Heart right ventricle (tissue), 16 donors: ENCODE measurements around the gene MT1HL1. TPM values are rescaled to one million over a fixed set of nuclear protein-coding genes. Genes with fewer than 3 reads are reported as not detected.

Experiments
- ATAC-seq, 8 donors: fragments of 200-7000 bp; cut with Tn5 transposase; one replicate each; pipeline ENCODE4 v1.9.1; 2020; ENCODE audit warnings: mild to moderate bottlenecking in 8 of 8, moderate library complexity in 8 of 8, moderate number of reproducible peaks in 1 of 8
- DNase-seq, 2 donors: peaks; one replicate each; pipeline ENCODE4 v3.0.0-alpha.2; 2020
- H3K27ac ChIP-seq, 10 donors: fragments of 200-600 bp; sonication (generic) in 2 of 10; one replicate each; pipeline versions ENCODE4 v1.5.0 to v1.8.0; 2020 to 2022; ENCODE audit warnings: mild to moderate bottlenecking in 3 of 10
- H3K27me3 ChIP-seq, 7 donors: fragments of 200-600 bp; one replicate each; pipeline ENCODE4 v1.8.0; 2021 to 2022; ENCODE audit warnings: mild to moderate bottlenecking in 2 of 7
- H3K36me3 ChIP-seq, 9 donors: fragments of 200-600 bp; sonication (generic) in 1 of 9; one replicate each; pipeline versions ENCODE4 v1.5.0 to v1.8.0; 2020 to 2022; ENCODE audit warnings: mild to moderate bottlenecking in 2 of 9
- H3K4me1 ChIP-seq, 9 donors: fragments of 200-600 bp; sonication (generic) in 1 of 9; one replicate each; pipeline versions ENCODE4 v1.5.0 to v1.8.0; 2020 to 2022; ENCODE audit warnings: mild to moderate bottlenecking in 4 of 9
- H3K4me3 ChIP-seq, 10 donors: fragments of 200-600 bp; sonication (generic) in 2 of 10; one replicate each; pipeline versions ENCODE4 v1.5.0 to v1.8.0; 2020 to 2022; ENCODE audit warnings: mild to moderate bottlenecking in 7 of 10, moderate library complexity in 2 of 10
- H3K9me3 ChIP-seq, 11 donors: fragments of 200-600 bp in 10 of 11; sonication (generic) in 2 of 11; one replicate each; pipeline versions ENCODE4 v1.5.0 to v1.8.0; 2013 to 2022; ENCODE audit warnings: mild to moderate bottlenecking in 2 of 11, control low read depth in 1 of 11, moderate library complexity in 1 of 11
- WGBS, 2 donors: extraction: QIAGEN DNeasy Blood & Tissue Kit; methylation state at CpG; one replicate each; pipeline ENCODE4 v1.1.7; 2013; ENCODE audit warnings: inconsistent platforms in 1 of 2; 5-methylcytosine and 5-hydroxymethylcytosine counted together
- intact Hi-C, 10 donors: fragments of 100-400 bp; cut with DNase I; formaldehyde crosslinking; loops; one replicate each; pipeline versions ENCODE4 v1.11.1 to v1.14.2; 2022
- polyA plus RNA-seq, 2 donors: library from polyadenylated mRNA; stranded (reverse); fragments of 200-250 nt; gene quantifications; one replicate each; pipeline ENCODE4 v1.2.3, GENCODE V29; 2013
- total RNA-seq, 10 donors: library from RNA; stranded (reverse); fragmentation: NEBNext Ultra II Directional in 3 of 10; extraction: Animal tissue kit (Norgen Biotek cat#: 25700) in 3 of 10; gene quantifications; one replicate each; pipeline versions ENCODE4 v1.2.1 to v1.2.4, GENCODE V29; 2021 to 2023
- TF ChIP-seq, protein P1 (sequence below), 9 donors: fragments of 200-600 bp; sonication (generic) in 2 of 9; IDR thresholded peaks; one replicate each; pipeline versions ENCODE4 v1.5.0 to v1.8.0; 2021 to 2022; ENCODE audit warnings: antibody characterized with exemption in 9 of 9, mild to moderate bottlenecking in 5 of 9, moderate library complexity in 1 of 9
- donor health status: Arrhythmogenic right ventricular cardiomyopathy.
- donor health status: ischemic (EF 13 %, LVEDD 7.1; RV severe dilation, severe dysfunction).
- donor health status: healthy with polysubstance abuse.
- donor health status: DM: no; HTN: yes; CAD: no.
- donor health status: DM: no; HTN: no; CAD: no.
- donor health status: ischemic (EF 25% LVEDD 6.9; RV normal size, moderate dysfunction).
- donor health status: ischemic (EF 25% LVEDD 5.7; RV mildly dilated, moderate dysfunction).
- donor health status: healthy.
- donor health status: DM: yes; HTN: yes; CAD: no.
- donor health status: Ischemic cardiomyopathy.
- donor health status: ischemic (EF 35%, LVEDD 5.7; RV mildly dilated, moderate dysfunction).
- donor health status: nonischemic (EF 11% LVEDD 7.7; RV severe dilation, severe dysfunction).
- donor health status: DM: yes; HTN: yes; CAD: no.
- donor health status: PGD.
- donor health status: ischemic (EF 29% LVEDD 5.4; RV normal size, mild dysfunction).
- donor health status: nonischemic (EF 23%, LVEDD 6.1; RV moderate dilation, normal function).

Gene MT1HL1
- total and polyA plus RNA-seq, 12 donors = not detected

DNA sequence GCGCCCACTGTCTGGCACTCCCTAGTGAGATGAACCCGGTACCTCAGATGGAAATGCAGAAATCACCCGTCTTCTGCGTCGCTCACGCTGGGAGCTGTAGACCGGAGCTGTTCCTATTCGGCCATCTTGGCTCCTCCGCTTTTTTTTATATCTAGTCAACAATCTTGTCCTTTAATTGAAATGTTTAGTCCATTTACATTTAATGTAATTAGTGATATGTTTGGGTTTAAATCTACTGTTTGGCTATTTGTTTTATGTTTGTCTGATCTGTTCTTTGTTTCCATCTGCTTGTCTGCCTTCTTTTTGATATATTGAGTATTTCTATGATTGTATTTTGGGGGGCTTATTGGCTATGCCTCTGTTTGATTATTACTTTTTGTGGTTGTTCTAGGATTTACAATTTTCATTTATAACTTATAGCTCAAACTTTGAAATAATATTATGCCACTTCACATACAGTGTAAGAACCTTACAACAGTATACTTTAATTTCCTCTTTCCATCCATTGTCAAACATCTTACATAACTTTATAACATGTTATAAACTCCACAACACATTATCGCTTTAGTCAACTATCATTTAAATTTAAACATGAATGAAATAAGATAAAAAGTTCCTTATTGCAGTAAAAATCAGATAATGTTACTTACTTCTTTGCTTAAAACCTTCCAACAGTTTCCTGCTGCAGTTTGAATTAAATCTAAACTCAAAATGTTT, 21.3 kb upstream of the MT1HL1 start:
- DNase-seq (no peak), ATAC-seq (no peak)
- Histone ChIP-seq H3K27ac (no peak overlapping the region), H3K27me3 (no peaks in the 10 kb centered on the region), H3K9me3 (peaks cover 0 to 11% (median 0%) of the 10 kb centered on the region in 11 donors), H3K4me3 (no peak overlapping the region), H3K36me3 (no peaks in the 10 kb centered on the region), H3K4me1 (peaks cover 0 to 14% (median 2%) of the 10 kb centered on the region in 9 donors)
- TF ChIP-seq, protein P1, sequence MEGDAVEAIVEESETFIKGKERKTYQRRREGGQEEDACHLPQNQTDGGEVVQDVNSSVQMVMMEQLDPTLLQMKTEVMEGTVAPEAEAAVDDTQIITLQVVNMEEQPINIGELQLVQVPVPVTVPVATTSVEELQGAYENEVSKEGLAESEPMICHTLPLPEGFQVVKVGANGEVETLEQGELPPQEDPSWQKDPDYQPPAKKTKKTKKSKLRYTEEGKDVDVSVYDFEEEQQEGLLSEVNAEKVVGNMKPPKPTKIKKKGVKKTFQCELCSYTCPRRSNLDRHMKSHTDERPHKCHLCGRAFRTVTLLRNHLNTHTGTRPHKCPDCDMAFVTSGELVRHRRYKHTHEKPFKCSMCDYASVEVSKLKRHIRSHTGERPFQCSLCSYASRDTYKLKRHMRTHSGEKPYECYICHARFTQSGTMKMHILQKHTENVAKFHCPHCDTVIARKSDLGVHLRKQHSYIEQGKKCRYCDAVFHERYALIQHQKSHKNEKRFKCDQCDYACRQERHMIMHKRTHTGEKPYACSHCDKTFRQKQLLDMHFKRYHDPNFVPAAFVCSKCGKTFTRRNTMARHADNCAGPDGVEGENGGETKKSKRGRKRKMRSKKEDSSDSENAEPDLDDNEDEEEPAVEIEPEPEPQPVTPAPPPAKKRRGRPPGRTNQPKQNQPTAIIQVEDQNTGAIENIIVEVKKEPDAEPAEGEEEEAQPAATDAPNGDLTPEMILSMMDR (IDR thresholded peaks at IDR 0.05) = no peak
- WGBS, 2 donors = 96 to 99% methylated on average over 7 to 8 of the region's 10 CpGs
- intact Hi-C loops = no loop called here

DNA sequence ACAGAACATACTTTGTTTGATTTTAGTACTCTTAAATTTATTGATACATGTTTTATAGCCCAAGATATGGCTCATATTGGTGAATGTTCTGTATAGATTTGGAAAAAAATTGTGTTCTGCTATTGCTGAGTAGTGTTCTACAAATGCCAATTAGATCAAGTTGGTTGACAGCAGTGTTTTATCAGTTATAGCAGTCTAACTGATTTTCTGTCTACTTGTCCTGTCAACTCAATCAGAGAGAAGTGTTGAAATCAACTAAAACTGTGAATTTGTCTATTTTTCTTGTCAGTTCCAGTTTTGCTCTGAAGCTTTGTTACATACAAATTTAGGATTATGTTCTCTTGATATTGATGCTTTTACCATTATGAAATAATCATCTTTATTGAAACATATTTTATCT, 14.7 kb upstream of the MT1HL1 start:
- H3K4me3 ChIP-seq = no peak overlapping the region
- H3K9me3 ChIP-seq = no peaks in the 10 kb centered on the region
- intact Hi-C loops = loop anchor here in 1 of 10 donors (10.0 kb wide), 1 partner anchor 56 kb away; no protein-coding TSS in a partner anchor
- ATAC-seq (no peak), DNase-seq (no peak)
- no peaks in the 10 kb centered on the region for H3K36me3 ChIP-seq
- TF ChIP-seq, protein P1 (IDR thresholded peaks at IDR 0.05) = no peak
- no peaks in the 10 kb centered on the region for H3K27me3 ChIP-seq
- H3K4me1 ChIP-seq = no peaks in the 10 kb centered on the region
- no peak overlapping the region for H3K27ac ChIP-seq

DNA sequence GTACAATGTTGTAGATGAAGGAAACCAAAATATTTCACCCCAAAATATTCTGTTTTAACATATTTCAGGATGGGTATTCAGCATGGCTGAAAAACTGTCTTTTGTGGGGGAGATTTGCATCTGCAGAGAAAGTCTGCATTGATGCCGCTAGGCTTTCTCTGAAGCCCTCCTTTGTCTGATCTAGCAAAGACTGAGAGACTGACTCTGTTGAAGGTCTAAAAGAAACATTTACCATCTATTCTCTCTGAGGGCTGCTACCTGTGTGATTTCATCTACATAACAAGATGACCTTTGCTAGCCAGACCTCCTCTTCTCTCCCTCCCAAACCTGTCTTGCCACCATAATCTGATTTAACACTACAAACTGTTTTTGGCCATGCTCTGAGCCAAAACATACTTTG, 12.4 kb upstream of the MT1HL1 start:
- Histone ChIP-seq H3K27ac (no peak overlapping the region), H3K4me1 (peaks cover 0 to 14% (median 6%) of the 10 kb centered on the region in 9 donors), H3K4me3 (no peak overlapping the region), H3K36me3 (no peaks in the 10 kb centered on the region), H3K27me3 (no peaks in the 10 kb centered on the region), H3K9me3 (no peaks in the 10 kb centered on the region)
- TF ChIP-seq, protein P1 (IDR thresholded peaks at IDR 0.05) = no peak
- ATAC-seq = no peak
- no peak for DNase-seq
- WGBS, 2 donors = 55 to 68% methylated on average over 1 of the region's 1 CpG
- intact Hi-C loops = loop anchor here in 1 of 10 donors (10.0 kb wide), 1 partner anchor 58 kb away; no protein-coding TSS in a partner anchor

- Histone ChIP-seq H3K27ac (peak overlapping the region; percentile 76 to 95 (median 90)), H3K9me3 (no peaks in the 10 kb centered on the region), H3K36me3 (no peaks in the 10 kb centered on the region), H3K4me1 (peaks cover 0 to 38% (median 11%) of the 10 kb centered on the region in 9 donors), H3K27me3 (no peaks in the 10 kb centered on the region), H3K4me3 (no peak overlapping the region)
- ATAC-seq (no peak), DNase-seq (no peak)
- intact Hi-C loops = loop anchor here in 2 of 10 donors (1.0 to 10.0 kb wide), 2 partner anchors 20 to 61 kb away; no protein-coding TSS in a partner anchor
- TF ChIP-seq, protein P1 (IDR thresholded peaks at IDR 0.05) = no peak
- 69 to 72% methylated on average over 5 of the region's 5 CpGs for WGBS, 2 donors
Measured at GRCh38 chr1:237013608-237014007, 9.4 kb upstream of the MT1HL1 start.
